CD1c-positive myeloid dendritic cell (primary cell): ENCODE measurements around the gene TRIM39.

ENCODE experiments used
- DNase-seq: peaks from one replicate; pipeline ENCODE4 v3.0.0-alpha.2; 2016; ENCODE audit errors: extremely low spot score

TRIM39 gene

DNA sequence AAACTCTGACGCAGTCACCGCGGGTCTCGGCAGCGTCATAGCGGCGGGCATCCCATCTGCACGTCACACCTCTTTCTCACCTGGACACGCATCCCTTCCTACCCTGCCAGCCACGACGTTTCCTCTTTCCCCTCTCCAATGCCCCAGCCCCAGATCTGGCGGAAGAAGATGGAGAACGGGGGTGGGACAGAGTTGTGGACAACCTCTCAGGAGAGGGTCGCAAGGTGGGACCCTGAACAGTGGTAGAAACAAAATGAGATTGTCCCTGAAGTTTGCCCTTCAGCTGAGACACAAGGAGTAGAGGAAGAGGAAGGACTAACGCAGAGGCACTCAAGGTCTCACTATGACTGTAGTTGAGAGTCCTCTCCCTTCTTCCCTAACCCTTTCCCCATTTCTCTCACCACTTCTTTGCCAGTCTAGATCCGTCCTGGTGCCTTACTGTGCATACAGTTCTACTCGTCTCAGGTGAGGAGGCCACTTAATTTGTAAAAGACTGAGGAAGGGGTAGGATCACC lies 562 bp downstream of the TRIM39 start:
- DNase-seq: peak; percentile 59

DNA sequence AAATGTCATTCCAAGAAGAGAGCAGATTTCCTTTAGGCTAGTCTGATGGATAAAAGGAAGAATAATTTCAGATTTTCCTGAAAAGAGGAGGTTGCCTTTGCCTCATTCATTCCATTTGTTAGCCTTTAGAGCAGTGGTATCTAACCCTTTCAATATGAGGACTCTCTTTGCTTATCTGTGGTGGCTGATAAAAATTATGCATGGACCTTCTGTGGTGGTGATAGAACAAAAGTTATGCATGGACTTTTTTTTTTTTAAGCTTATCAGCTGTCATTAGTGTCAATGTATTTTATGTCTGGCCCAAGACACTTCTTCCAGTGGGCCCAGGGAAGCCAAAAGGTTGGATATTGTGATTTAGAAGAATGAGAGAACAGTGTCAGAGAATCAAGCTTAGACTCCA lies 1.7 kb downstream of the TRIM39 start:
- DNase-seq: no peak

- peak; percentile 85 for DNase-seq
Measured at GRCh38 chr6:30329331-30329730, 2.6 kb downstream of the TRIM39 start.

- no peak for DNase-seq
Measured at GRCh38 chr6:30331981-30332380, 5.3 kb downstream of the TRIM39 start.

- no peak for DNase-seq
Measured at GRCh38 chr6:30334075-30334783, 7.5 kb downstream of the TRIM39 start.

DNA sequence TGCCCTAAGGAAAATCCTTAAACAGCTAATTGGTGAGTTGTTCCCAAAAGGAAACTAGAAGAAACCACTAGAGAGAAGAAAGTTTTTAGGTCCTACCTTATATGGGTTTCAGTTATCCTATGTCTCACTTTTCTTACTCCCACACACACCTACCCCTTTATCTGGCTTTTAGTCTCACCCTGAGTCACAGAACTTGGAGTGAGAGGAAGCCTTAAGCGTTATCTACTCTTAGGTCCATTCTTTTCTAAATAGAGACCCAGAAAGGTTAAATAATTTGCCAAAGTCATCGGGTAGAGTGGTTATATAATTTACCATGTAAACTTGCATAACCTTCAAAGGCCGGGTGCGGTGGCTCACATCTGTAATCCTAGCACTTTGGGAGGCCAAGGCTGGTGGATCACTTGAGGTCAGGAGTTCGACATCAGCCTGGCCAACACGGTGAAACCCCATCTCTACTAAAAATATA lies 13.9 kb downstream of the TRIM39 start:
- DNase-seq: no peak

DNA sequence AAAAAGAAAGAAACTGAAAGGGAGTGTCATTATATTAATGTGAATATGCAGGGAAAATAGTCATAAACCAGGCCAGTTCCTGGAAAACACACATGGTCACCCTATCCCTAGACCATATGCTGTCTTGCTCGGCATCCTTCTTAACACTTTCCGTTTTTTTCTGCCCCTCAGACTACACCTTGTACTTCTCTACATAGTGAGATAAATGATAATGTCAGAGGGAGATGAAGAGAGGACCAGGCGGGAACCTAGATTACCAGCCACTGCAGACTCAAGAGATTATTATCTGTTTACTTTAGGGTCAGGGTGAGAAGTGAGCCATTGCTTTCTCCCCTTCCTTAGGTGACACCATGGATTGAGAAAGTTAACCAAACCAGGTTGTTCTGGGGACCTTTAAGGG lies 14.5 kb downstream of the TRIM39 start:
- DNase-seq: no peak

DNA sequence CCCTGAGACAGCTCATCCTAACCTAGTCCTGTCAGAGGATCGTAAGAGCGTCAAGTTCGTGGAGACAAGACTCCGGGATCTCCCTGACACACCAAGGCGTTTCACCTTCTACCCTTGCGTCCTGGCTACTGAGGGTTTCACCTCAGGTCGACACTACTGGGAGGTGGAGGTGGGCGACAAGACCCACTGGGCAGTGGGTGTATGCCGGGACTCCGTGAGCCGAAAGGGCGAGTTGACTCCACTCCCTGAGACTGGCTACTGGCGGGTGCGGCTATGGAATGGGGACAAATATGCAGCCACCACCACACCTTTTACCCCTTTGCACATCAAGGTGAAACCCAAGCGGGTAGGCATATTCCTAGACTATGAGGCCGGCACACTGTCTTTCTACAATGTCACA lies 15.0 kb downstream of the TRIM39 start:
- no peak for DNase-seq

- no peak for DNase-seq
Measured at GRCh38 chr6:30344191-30344867, 17.6 kb downstream of the TRIM39 start.

GRCh38 chr6:30344868-30345671 lies 18.3 kb downstream of the TRIM39 start, which contains the start of gene RPP21:
TSS of gene RPP21 (plus strand) at chr6:30345156. CDS start at chr6:30345172, 16 bp downstream.
- peak; percentile 83 for DNase-seq

DNA sequence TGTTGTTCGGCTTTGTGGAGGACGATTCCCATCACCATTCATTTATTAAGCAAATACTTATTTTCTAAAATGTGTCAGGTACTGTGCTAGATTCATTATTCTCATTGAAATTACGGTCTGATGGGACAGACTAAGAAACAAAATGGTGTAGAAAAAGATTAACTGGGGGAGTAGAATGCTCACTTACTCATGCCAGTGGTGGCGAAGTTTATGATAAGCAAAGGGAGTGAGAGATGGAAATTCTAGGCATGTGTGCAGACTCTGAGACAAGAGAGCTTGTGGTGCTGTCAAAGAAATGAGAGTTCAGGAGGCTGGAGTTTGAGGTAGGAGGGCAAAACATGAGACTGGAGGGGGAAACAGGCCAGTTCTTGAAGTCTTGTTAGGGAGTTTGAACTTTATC lies 19.1 kb downstream of the TRIM39 start:
- DNase-seq: no peak

DNA sequence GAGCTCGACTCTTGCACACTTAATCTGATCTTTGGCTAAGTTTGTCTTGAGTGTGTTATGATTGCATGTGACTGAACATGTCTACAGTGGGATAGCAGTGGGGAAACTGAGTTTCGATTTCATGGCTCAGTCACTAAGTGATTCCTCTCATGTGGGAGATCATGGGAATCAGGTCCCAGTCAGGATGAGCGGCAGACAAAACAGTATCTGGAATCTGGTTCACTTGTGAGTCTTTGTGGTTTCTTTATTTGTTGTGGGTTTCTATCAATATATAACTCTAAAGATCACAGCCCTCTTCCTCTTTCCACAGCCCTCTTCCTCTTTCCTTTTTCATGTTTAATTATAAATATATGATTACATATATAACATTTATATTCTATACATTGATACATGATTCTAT lies 22.2 kb downstream of the TRIM39 start:
- DNase-seq: no peak

- DNase-seq: no peak
Measured at GRCh38 chr6:30349421-30350177, 22.9 kb downstream of the TRIM39 start.

GRCh38 chr6:30350524-30350923 lies 23.8 kb downstream of the TRIM39 start:
- DNase-seq: no peak

- no peak for DNase-seq
Measured at GRCh38 chr6:30352550-30352949, 25.8 kb downstream of the TRIM39 start.

DNA sequence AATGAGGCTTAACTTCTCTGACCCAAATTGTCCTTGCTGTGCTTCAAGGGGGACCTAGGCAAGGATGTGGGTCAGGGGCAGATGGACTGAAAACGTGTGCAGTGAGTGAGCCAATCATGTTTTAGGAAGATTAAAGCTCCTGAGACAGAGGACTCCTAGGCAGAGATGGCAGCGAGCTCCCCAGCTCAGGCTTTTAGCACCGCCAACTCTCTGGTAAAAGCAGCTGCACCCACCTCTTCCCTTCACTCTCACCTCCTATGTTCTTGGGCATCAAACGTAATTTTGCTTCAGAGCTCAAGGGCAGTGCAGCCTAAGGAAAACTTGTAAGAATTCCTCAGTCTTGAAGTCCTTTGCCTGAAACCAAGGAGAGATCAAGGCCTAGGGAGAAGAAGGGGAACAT lies 28.6 kb downstream of the TRIM39 start:
- DNase-seq: no peak

- no peak for DNase-seq
Measured at GRCh38 chr6:30356536-30356935, 29.8 kb downstream of the TRIM39 start.

GRCh38 chr6:30357678-30358540 lies 31.2 kb downstream of the TRIM39 start:
- DNase-seq: peak; percentile 70

- DNase-seq: no peak
Measured at GRCh38 chr6:30359276-30359675, 32.5 kb downstream of the TRIM39 start.

- no peak for DNase-seq
Measured at GRCh38 chr6:30360139-30360538, 33.4 kb downstream of the TRIM39 start.

DNA sequence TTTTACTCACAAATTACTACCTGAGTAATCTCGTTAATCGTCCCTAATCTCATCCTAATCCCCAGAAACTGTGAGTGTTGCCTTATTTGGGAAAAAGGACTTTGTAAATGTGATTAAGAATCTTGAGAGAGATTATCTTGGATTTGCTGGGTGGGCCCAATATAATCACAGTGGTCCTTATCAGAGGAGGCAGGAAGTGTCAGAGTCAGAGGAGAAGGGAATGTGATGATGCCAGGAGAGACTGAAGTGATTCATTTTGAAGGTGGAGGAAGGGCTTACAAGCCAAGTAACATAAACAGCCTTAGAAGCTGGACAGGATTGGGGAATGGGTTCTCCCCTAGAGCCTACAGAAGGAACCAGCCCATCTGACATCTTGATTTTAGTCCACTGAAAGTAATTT lies 34.9 kb downstream of the TRIM39 start:
- no peak for DNase-seq
